Amniotic stem cell (primary cell): Measurements from ENCODE around the gene HAND1.

ENCODE experiments used
- DNase-seq: peaks from one replicate; lab custom pipeline; 2025; lab: John Stamatoyannopoulos, UW

Gene HAND1

GRCh38 chr5:154505567-154505966 is 27.5 kb upstream of the HAND1 start:
- DNase-seq: no peak

GRCh38 chr5:154503698-154504039 is 25.6 kb upstream of the HAND1 start:
- no peak for DNase-seq

GRCh38 chr5:154502180-154502579 is 24.2 kb upstream of the HAND1 start:
- no peak for DNase-seq

GRCh38 chr5:154501566-154501965 is 23.5 kb upstream of the HAND1 start:
- DNase-seq: no peak

DNA sequence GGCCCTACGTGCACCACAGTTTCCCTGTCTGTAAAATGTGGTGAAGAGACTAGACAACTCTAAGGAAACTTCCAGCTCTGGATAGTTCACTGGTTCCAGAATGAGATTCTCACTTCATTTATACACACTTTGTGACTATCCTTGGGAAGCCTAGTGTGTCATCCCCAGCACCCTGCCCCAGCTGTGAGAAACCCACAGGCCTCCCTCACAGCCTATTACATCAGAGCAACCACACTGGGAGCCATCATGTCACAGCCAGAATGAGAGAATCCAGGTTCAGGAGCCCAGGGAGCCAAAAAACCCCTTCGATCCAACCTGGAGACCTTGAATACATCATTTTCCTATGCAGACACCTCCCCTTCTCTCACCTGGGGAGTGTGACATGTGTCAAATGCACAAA is 21.0 kb upstream of the HAND1 start:
- DNase-seq: no peak

GRCh38 chr5:154498591-154498990 is 20.6 kb upstream of the HAND1 start:
- DNase-seq: no peak

- DNase-seq: no peak
Measured at GRCh38 chr5:154494036-154494435, 16.0 kb upstream of the HAND1 start.

GRCh38 chr5:154493274-154493673 is 15.2 kb upstream of the HAND1 start:
- DNase-seq: no peak

- DNase-seq: no peak
Measured at GRCh38 chr5:154491941-154492340, 13.9 kb upstream of the HAND1 start.

- DNase-seq: no peak
Measured at GRCh38 chr5:154487541-154487940, 9.5 kb upstream of the HAND1 start.

GRCh38 chr5:154486427-154486866 is 8.4 kb upstream of the HAND1 start:
- no peak for DNase-seq

DNA sequence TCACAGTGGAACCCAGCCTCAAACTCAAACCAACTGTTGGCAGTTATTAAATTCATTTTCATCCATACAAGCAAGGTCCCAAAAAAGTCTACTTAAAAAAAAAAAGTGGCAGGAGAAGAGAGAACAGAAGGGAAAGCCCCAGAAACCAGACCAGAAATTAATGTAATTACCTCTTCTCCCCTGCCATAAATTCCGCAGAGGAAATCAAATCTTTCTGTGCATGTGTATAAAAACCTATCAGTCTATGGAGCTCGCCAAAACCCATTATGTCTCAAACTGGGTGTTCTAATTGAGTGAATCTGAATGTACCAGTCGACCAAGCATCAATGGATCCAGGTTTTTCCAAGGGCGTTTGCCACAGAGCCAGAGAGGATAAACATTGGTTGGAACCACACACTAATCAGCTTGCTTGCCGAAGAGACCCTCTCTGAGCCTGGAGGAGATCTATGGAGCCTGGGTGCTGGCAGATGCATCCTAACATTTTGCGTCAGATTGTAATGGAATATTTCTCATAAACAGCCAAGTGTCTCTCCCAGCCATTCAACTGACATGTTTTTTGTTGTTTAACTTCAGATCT is 7.9 kb upstream of the HAND1 start:
- DNase-seq: no peak

DNA sequence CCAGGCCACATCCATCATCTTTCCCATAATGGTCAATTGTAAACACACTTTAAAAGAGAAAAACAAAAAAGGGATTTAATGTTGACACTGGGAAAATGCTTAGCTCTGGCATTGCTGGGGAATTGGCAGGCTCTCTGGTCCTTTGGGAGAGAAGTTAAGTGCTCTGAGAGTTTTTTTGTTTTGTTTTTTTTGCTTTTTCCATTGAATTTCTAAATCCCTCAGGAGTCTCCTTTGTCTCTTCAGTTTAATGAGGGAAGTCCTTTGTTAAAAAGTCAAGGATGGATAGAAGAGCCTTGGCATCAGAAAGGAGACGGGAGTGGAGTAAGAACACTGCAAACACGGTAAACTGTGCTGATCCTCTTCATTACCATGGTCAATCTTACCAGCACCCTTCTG is 7.1 kb upstream of the HAND1 start:
- DNase-seq: no peak

GRCh38 chr5:154484393-154485095 is 6.5 kb upstream of the HAND1 start:
- no peak for DNase-seq

- DNase-seq: no peak
Measured at GRCh38 chr5:154483654-154484392, 5.8 kb upstream of the HAND1 start.

DNA sequence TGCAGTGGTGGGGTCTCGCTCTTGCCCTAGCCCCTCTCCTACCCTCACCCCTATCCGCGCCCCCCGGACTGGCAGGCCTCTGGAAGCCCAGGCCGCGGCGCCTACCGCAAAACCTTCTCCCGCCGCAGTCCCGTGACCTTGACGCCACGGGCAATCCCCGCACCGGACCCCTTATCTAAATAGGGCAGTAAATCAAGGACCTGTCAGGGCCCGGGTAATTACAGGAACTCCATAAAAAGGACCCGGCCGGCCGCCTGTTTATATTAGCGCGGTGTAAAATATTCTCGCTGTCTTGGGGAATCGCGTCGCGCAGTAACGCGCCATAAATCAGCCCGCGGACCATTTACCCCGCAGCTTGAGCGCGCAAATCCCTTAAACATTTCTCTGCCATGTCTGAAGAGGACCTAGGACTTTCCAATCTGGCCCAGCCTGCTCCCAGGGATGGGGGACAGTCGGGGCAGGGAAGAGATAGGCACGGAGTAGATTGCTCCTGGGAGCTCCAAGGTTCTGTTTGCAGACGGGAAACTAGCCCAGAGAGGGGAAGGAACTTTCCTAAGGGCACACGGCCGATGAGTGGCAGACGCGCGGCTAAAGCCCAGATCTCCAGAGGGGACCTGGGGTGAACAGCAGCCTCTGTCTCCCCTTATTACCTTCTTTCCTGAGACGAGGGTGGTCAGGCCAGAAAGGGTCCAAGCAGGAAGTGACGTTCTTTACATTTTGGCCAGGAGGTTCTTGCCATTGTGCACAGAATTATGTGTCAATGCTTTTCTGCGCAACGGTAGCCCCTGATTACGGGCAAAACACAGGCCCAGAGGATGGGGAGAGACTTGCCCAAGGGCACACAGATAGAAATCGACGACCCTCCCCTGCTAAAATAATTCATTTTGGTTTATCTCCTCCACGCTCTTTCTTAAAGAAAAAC is 4.8 kb upstream of the HAND1 start:
- no peak for DNase-seq

DNA sequence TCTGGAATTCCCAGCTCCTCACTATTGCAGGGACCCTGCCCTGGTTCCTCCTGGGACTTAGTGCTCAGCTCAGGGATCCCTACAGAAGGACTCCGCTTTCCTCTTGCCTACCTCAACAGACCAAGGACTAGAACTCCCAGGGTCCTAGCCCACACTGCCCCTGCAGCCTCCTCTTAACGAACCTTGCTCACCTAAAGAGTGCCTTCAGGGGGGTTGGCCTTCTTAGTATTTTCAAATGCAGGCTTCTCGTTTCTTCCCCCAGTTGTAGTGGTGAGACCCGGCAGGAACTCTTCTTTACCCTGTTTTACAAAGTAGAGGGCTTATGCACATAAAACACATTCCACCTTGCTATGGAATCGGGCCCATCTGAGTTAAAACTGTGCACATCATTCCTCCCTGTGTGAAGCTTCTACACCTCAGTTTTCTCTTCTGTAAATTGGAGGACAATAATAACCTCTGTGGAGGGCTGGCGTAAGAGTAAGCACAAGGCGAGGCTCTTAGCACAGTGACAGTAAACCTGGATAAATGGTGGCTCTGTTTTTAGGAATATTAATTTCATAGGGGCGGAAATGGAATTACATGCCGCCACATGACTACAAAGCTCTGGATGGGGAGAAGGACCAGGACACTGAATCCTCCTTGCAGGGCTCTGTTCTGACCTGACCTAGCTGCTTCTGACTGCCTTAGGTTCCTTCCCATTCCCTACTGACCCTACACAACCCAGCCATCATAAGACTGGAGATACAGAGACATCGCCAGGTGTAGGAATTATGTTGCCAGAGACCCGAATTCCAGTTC is 3.8 kb upstream of the HAND1 start:
- DNase-seq: no peak

DNA sequence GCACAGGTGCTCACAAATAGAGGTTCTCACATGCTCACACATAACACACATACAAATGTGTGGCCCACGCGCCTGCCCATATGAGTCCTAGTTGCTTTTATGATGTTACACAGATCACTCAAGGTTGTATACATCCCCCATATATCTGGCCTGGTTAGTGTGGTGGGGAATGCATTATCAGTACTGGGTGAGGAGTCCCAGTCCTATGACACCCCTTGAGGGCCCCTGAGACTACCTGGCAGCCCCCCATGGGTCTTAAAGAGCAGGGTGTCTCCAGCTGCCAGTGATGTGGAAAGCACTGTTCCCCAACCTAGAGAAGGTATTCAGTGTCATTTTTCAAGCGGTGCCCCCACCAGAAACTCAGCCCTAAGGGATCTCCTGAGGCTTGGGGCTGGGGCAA is 2.8 kb upstream of the HAND1 start:
- no peak for DNase-seq

DNA sequence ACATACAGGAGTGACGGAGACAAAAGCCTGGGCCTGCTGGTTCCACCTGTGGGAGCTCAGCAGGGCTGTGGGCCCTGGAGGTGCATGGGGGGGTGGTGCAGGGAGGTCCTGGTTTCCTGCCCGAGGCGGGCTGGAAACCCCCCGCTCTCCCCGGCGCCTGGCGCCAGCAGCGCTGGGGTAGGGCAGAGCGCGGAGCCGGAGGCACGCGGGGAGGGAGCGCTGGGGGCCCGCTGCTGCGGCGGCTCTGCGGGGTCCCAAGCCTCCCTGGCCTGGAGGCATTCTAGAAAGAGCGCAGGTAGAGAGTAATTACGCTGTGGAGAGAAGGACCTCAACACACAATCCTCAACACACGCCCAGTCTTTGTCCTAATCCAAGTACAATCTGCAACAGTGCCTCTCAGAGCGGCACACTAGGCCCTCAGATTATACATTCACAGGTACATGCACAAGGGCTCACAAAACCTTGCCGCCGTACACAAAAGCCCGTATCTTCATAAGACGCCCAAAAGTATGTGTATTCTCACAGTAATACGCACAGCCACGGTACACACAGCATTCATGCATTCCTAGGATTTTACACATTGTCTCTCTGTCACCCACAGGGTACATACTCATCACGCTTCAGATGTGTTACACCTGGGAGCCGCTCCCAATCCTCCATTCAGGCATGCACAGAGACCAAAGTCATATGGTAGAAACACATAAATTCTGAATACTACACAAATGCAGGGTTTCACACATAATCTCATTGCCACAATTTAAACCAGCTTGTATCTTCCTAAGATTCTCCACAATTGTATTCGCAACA is 2.1 kb upstream of the HAND1 start:
- DNase-seq: no peak

DNA sequence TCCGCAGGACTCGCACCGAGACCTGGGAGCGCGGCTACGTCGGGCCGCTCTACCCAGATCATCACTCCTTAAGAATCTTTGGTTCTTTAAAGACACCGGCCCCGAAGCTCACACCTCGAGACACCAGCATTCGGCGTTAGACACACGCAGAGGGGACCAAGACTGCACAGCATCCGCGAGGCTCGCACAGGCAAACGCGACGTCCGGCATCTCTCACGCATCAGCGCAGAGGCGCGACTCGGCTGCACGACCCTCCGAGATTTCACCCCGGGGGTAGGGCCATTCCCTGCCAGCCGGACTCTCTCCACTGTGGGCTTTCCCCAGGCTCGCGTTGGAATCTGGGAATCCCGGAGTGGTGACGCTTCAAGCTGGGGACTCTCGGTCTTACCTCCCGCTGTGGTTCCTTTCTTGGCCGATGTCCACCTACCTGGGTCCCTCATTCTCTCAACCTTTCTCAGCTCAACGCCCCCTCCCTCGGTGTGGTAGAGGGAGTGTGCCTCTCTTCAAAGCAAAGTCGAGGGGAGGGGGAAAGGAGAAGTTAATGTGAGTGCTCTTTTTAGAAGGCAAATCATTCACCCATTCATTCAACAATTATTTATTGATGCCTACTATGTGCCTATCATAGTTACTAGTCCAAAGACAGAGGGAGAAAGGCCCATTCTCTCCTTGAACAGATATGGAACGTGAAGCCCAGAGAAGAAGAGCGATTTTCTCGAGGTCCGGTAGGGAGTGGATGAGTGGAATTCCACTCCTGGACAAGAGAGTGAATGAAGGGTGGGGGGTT is 1.3 kb upstream of the HAND1 start:
- DNase-seq: no peak
